ENCODE data around the gene GBP6.
"Not testable (repeated sequence)": the region's sequence is repeated elsewhere in the genome, so short reads cannot be mapped to it uniquely, and the experiment has no call there.

GBP6 gene, protein sequence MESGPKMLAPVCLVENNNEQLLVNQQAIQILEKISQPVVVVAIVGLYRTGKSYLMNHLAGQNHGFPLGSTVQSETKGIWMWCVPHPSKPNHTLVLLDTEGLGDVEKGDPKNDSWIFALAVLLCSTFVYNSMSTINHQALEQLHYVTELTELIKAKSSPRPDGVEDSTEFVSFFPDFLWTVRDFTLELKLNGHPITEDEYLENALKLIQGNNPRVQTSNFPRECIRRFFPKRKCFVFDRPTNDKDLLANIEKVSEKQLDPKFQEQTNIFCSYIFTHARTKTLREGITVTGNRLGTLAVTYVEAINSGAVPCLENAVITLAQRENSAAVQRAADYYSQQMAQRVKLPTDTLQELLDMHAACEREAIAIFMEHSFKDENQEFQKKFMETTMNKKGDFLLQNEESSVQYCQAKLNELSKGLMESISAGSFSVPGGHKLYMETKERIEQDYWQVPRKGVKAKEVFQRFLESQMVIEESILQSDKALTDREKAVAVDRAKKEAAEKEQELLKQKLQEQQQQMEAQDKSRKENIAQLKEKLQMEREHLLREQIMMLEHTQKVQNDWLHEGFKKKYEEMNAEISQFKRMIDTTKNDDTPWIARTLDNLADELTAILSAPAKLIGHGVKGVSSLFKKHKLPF

GRCh38 chr1:89363638-89364536, at the start of gene GBP6:
GBP6 (plus strand) TSS chr1:89364059; CDS start chr1:89368552, 4,493 bp downstream.
- no peak for DNase-seq (ENCODE audit: low read depth)

GRCh38 chr1:89322402-89322801, 41.5 kb upstream of the GBP6 start:
- no peak for DNase-seq (ENCODE audit: low read depth)

DNA sequence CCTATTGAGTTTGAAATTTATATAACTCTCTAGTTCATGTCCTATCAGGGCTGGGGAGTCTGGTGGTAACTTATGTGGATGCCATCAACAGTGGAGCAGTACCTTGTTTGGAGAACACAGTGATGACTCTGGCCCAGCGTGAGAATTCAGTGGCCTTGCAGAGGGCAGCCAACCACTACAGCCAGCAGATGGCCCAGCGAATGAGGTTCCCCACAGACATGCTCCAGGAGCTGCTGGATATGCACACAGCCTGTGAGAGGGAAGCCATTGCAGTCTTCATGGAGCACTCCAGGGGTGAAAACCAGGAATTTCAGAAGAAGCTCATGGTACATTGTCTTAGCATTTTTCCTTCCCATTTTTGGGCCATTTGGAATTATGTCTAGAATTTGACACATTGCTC, 32.0 kb upstream of the GBP6 start:
- DNase-seq (ENCODE audit: low read depth) = no peak

GRCh38 chr1:89332461-89332860, 31.4 kb upstream of the GBP6 start:
- DNase-seq (ENCODE audit: low read depth) = no peak

DNA sequence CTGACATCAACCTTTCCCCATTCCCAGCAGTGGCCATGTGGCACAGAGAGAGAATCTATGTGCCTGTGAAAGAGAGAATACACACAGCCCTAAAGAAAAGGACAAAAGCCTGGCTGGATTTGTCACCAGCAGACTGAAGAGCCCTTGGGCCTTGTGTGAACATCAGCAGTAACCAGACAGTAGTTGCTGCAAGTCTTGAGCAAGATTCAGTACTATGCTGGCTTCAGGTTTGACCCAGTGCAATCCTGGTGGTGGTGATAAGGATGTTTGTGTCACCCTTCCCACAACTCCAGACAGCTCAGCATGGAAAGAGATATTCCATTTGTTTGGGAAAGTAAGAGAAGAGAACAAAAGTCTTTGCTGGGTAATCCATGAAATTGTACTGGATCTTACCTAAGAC, 28.4 kb upstream of the GBP6 start:
- no peak for DNase-seq (ENCODE audit: low read depth)

DNA sequence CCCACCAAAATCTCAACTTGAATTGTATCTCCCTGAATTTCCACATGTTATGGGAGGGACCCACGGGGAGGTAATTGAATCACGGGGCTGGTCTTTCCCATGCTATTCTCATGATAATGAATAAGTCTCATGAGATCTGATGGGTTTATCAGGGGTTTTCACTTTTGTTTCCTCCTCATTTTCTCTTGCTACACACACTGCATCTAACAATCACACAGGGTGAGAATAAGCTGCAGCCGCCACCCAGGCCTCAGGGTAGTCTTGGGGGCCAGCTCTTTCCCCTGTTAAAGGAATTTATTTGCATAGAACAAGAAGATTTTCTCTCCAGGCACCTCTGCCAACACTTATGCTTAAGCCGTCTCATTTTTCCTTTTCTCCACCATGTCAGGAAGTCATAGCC, 26.0 kb upstream of the GBP6 start:
- no peak for DNase-seq (ENCODE audit: low read depth)

- DNase-seq (ENCODE audit: low read depth) = no peak
These were observed 24.8 kb upstream of the GBP6 start for GRCh38 chr1:89339039-89339438.

DNA sequence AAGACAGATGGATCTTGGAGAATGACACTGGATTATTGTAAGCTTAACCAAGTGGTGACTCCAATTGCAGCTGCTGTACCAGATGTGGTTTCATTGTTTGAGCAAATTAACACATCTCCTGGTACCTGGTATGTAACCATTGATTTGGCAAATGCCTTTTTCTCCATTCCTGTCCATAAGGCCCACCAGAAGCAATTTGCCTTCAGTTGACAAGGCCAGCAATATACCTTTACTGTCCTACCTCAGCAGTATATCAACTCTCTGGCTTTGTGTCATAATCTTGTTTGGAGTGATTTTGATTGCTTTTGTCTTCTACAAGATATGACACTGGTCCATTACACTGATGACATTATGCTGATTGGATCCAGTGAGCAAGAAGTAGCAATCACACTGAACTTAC, 18.4 kb upstream of the GBP6 start:
- not testable (repeated sequence) for DNase-seq (ENCODE audit: low read depth)

DNA sequence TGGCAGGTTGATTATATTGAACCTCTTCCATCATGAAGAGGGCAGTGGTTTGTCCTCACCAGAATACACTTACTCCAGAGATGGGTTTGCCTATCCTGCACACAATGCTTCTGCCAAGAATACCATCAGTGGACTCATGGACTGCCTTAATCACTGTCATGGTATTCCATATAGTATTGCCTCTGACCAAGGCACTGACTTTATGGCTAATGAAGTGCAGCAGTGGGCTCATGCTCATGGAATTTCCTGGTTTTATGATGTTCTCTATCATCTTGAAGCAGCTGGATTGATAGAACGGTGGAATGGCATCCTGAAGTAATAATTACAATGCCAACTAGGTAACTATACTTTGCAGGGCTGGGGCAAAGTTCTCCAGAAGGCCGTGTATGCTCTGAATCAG, 16.6 kb upstream of the GBP6 start:
- no peak for DNase-seq (ENCODE audit: low read depth)

DNA sequence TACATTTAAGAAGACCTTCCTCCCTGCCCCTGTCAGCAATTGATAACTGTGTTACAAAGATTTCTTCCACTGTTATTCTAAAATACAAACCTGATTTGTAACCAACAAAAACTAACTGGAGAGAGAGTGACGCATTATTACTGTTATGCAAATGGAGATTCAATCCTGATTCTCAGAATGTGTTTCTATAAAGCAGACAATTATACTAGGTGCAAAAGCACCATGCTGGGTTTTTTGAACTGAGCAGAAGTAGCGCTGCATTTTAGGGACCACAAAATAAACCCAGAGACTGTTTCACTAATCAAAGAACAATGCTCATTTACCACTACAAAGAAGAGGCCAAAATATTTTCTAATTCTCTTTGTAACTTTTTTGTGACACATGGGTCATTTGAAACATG, 13.6 kb upstream of the GBP6 start:
- DNase-seq (ENCODE audit: low read depth) = no peak

DNA sequence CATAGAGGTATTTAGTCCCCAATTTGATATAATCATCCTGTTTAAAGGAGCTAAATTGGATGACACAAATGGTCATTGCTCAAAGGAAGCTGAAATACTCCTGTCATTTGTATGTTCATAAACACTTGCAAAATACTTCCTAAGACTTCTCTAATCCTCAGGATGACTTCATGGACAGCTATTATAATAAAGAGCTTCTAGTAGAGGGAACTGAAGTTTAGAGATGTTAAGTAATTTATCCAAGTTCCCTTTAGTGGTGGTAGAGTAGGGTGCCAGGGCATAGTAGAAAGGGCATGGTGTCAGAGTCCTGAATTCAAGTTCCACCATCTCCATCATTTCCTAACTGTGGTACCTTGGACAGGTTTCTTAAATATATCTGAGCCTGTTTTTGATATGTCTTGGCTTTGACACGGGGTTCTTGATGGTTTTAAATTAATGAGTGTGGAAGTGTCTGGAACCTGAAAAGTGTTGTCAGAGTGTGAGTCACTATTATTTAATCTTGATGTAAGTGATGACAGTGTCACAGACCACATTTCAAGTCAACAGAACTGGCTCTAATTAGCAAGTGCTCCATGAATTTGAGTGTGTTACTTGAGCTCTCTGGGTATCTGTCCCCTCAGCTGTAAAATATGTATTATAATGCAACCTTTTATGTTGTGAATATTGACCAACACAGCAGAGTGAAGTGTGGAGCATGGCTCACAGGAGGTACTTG, 12.1 kb upstream of the GBP6 start:
- DNase-seq (ENCODE audit: low read depth) = no peak

DNA sequence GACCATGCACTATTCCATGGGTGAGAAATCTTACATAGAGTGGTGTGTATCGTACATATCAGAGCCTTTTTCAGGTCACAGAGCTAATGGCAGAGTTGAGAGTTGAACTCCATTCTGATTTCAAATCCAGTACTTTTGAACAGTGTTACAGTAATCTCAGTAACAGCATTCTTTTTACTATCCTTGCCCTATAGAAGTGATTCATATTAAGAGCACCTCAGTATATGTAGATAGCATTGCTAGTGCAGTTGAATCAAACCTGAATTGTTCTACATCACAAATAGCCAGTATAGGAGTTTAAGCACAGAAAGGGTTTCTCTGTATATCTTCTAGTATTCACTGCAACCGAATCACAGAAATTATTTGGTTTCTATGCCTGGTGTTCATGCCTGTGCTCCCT, 11.4 kb upstream of the GBP6 start:
- DNase-seq (ENCODE audit: low read depth) = no peak

- DNase-seq (ENCODE audit: low read depth) = no peak
These were observed 9.7 kb upstream of the GBP6 start for GRCh38 chr1:89354205-89354604.

GRCh38 chr1:89355056-89355455, 8.8 kb upstream of the GBP6 start:
- DNase-seq (ENCODE audit: low read depth) = no peak

GRCh38 chr1:89356658-89357400, 7.0 kb upstream of the GBP6 start:
- DNase-seq (ENCODE audit: low read depth) = no peak

DNA sequence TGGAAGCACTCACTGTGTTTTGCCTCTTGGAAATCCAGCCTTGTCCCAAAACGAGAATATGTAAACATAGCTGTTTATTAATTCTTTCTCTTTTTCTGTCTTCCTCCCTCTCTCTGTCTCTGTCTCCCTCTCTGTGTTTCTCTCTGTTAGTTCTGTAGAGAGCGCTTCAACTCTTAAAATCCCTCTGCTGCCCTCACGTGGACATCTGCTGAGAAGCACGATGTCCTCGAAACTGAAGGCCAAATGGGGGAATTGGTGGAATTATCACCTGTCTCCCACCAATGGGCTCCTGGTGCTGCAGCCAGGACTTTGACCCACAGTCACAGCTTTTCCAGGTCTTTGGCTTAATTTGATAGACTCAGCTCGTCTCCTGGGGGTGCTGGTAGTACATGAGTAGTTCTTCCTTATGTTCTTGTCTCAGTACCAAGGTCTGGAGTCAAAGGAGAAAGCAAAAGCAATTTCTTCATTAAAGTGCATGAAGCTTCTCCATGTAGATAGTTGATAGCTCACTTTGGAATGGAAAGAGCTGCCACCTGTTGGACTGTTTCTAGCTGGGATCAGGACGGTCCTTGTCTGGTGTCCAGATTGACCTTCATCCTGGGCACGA, 5.5 kb upstream of the GBP6 start:
- peak; percentile 75 for DNase-seq (ENCODE audit: low read depth)

- DNase-seq (ENCODE audit: low read depth) = no peak
These were observed 3.1 kb upstream of the GBP6 start for GRCh38 chr1:89360716-89361115.

GRCh38 chr1:89361681-89362080, 2.2 kb upstream of the GBP6 start:
- no peak for DNase-seq (ENCODE audit: low read depth)

DNA sequence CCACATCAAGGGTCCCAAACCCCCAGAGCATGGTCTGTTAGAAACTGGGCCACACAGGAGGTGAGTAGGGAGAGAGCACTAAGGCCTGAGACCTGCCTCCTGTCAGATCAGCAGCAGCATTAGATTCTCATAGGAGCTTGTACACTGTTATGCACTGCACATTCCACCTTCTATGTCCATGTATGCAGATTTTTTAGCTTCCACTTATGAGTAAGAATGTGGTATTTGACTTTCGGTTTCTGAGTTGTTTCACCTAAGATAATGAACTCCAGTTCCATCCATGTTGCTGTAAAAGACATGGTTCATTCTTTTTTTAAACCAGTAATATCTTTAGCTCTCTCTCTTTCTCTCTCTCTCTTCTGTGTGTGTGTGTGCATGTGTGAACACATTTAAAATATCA, 663 bp upstream of the GBP6 start:
- DNase-seq (ENCODE audit: low read depth) = no peak

DNA sequence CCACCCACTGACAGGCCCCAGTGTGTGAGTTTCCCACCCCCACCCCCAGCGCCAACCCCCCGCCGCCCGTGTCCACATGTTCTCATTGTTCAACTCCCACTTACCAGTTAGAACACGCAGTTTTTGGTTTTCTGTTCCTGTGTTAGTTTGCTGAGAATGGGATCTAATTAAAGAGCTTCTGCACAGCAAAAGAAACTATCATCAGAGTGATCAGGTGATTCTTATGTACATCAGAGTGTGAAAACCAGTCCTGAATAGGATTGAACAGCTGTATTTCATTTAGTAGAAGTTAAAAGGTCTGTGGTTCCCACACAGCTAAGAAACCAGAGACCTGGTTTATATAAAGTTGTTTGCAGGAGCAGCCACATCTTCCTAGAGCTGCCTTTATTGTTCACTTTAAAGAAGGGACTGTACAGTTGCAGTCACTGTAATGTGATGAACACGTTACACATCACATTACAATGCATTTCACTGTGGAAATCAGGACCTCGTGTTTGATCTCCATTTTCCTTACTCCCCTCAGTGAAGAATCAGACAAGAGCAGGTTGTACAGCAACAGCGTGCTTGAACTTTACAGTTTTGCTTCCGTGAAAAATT, 1.2 kb downstream of the GBP6 start:
- no peak for DNase-seq (ENCODE audit: low read depth)

GRCh38 chr1:89367221-89367620, 3.4 kb downstream of the GBP6 start:
- DNase-seq (ENCODE audit: low read depth) = no peak

Data from activated T-cell treated with anti-CD3 and anti-CD28 coated beads for 24 hours (primary cell).